ENCODE measurements around the gene SLC2A1.

The SLC2A1 gene

DNA sequence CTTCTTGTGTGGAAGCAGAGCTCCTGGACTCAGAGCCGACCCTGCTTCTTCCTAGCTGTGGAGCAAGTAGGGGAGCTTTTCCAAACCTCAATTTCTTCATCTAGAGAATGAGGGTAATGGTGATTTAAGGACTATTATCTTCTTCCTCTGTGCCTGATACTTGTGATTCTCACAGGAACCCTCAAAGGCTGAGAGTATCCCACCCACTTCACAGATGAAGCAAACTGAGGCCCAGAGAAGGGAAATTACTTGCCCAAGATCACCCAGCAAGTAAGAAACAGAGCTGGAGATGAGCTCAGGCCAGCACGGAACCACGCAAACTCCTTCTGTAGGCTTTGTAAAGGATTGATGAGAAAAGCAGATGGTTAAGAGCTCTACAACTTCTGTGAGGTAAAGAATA is 15.1 kb upstream of the SLC2A1 start:
- no peak for TF ChIP-seq POLR2A (IDR thresholded peaks at IDR 0.05; ENCODE audit: low read depth, low read length)
- DNase-seq (ENCODE audit: insufficient read length, low spot score) (no peak), FAIRE-seq (no peak)

DNA sequence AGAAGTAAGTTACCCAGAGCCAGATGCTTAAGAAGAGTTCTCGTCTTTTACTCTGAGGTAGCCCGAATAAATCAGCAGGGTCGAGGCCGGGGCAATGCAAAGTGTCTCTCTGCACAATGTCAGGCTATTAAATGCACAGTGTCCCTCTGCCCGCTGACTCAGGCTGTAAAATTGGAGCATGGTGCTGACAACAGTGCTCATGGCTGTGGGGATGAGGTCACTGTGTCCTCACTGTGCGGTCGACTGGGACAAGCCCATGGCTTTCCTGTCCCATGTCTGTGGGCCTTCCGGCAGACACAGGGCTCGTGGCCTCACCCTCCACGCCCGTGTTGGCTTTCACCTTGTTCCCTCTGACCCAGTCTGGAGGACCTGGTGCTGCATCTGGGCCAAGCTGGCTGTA is 14.6 kb upstream of the SLC2A1 start:
- no peak for TF ChIP-seq POLR2A (IDR thresholded peaks at IDR 0.05; ENCODE audit: low read depth, low read length)

DNA sequence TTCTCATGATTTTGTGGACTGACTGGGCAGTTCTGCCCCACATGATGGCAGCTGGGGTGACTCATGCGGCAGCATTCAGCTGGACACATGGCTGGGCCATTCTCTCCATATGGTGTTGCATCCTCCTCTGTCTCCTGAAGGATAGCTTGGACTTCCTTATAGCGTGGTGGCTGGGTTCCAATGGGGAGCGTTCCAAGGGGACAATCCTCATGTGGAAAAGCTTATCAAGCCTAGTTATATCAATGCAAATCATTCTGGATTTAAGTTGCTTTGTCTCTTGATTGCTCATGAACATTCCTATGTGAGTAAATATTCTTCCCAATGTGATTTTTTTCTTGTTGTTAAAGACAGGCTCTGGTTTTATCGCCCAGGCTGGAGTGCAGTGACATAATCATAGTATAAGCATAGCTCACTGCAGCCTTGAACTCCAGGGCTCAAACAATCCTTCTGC is 13.2 kb upstream of the SLC2A1 start:
- DNase-seq (ENCODE audit: insufficient read length, low spot score) (peak; percentile 74), FAIRE-seq (peak; percentile 30)
- no peak for TF ChIP-seq POLR2A (IDR thresholded peaks at IDR 0.05; ENCODE audit: low read depth, low read length)

More for the DNA sequence above, 14.6 kb upstream of the SLC2A1 start:
- DNase-seq (ENCODE audit: insufficient read length, low spot score) (no peak), FAIRE-seq (no peak)

DNA sequence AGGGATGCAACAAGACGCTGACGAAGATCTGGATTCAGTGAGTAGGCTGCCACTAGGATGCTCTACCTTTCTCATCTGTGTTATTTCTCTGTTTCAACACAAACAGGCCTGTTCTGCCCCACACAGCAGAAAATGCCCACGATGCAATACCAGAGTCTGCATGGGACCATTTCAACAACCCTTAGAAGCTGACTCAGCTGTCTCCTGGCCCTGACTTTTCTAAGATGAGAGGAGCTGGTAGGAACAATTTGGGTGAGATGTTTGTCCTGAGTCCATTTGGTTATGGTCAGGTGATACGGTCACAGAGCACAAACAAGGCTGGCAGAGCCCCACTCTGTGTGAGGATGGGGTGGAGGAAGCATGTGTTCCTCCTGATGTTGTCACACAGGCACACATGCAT is 11.5 kb upstream of the SLC2A1 start:
- no peak for TF ChIP-seq POLR2A (IDR thresholded peaks at IDR 0.05; ENCODE audit: low read depth, low read length)
- no peak for FAIRE-seq
- no peak for DNase-seq (ENCODE audit: insufficient read length, low spot score)

DNA sequence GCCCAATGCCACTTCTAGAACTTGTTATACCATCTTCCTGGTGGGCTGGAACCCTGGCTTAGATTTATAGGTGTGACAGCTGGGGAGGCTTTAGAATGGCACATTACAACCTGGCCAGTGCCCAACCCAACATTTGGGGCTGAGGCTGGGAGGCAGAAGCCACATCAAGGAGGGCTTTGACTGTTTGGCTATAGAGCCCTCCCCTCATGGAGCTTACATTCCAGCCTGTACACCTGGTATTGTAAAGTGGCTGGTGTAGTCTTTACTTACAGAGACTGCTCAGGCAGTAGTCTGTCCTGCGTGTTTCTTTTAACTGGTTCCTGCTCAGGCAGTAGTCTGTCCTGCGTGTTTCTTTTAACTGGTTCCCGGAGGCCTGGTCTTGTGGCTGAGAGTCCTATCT is 10.0 kb upstream of the SLC2A1 start:
- DNase-seq (ENCODE audit: insufficient read length, low spot score) (no peak), FAIRE-seq (no peak)
- TF ChIP-seq POLR2A (IDR thresholded peaks at IDR 0.05; ENCODE audit: low read depth, low read length) = no peak

DNA sequence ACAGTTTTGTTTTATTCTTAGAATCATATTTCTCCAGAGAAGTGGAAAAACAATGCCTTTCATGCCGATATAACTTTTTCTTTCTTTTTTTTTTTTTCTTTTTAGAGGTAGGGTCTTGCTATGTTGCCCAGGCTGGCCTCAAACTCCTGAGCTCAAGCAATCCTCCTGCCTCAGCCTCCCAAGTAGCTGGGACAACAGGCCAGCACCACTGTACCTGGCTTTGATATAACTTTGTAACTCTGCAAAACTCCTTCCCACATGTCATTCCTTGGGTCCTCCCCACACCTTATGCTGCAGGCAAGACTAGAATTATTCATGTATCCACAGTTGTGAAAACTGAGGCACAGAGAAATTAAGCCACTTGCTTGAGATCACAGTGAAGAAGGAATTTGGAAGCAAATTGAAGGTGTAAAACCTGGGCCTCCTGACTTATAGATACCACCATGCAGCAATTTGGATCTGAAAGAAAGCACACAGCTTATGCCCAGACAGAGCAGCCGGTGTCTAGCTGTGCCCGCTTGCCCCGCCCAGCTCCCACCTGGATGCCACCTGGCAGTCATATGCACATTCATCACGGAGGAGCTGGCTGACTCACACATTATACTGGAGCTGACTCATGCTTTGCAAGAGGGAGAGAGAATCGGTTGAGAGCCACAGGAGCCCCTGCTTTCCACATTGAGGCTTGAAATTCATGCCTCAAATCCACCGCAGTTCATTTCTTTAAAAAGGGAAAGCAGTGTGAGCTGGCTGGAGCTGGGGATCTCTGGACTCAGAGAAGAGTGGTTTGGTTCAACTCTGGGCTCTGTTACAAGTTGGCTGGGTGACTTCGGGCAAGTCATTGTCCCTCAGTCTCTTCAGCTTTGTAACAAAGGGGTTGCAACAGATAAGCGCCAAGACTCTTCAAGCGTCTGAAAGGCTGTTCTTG is 8.3 kb upstream of the SLC2A1 start:
- peak; percentile 86 for FAIRE-seq
- DNase-seq (ENCODE audit: insufficient read length, low spot score) = peak; percentile 88
- no peak for TF ChIP-seq POLR2A (IDR thresholded peaks at IDR 0.05; ENCODE audit: low read depth, low read length)

DNA sequence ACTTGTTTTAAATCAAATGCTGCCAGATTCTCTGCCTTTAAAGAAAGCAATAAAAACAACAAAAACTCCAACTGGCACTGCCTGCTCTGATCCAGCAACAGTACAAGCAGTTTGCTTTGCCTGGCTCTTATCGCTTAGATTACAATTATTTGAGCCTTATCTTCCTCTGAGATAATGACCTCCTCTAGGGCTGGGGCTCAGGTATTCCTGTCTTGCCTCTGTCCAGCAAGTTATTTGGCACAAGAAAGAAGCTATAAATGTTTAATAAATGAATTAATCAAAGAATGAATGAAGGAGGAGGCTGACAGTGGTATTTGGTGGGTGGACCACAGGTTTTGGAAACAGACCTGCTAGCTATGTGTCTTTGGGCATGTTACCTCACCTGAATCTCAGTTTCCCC is 6.7 kb upstream of the SLC2A1 start:
- TF ChIP-seq POLR2A (IDR thresholded peaks at IDR 0.05; ENCODE audit: low read depth, low read length) = no peak
- no peak for FAIRE-seq
- DNase-seq (ENCODE audit: insufficient read length, low spot score) = no peak

DNA sequence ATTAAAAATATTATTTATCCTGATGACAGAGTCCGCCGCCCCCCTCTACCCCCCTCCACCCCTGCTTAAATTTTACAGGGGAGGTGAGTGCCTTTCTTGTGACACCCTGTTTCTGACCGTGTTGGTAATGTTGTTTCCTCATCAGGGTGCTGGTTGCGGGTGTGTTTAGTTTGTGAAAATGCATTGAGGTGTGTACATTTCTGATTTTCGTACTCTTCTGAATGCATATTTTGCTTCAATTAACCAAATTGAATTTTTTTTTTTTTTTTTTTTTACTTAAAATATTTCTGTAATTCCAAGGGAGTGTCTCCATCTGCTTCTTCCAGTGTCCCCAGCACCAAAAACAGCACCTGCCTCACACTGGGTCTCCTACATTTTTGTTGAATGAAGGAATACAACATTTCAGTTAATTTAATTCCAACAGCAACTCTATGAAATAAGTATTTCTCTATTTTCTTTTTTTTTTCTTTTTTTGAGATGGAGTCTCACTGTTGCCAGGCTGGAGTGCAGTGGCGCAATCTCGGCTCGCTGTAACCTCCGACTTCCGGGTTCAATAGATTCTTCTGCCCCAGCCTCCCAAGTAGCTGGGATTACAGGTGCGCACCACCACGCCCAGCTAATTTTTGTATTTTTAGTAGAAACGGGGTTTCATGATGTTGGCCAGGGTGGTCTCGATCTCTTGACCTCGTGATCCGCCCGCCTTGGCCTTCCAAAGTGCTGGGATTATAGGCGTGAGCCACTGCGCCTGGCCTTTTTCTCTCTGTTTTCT is 5.6 kb upstream of the SLC2A1 start:
- no peak for FAIRE-seq
- no peak for DNase-seq (ENCODE audit: insufficient read length, low spot score)
- TF ChIP-seq POLR2A (IDR thresholded peaks at IDR 0.05; ENCODE audit: low read depth, low read length) = no peak

DNA sequence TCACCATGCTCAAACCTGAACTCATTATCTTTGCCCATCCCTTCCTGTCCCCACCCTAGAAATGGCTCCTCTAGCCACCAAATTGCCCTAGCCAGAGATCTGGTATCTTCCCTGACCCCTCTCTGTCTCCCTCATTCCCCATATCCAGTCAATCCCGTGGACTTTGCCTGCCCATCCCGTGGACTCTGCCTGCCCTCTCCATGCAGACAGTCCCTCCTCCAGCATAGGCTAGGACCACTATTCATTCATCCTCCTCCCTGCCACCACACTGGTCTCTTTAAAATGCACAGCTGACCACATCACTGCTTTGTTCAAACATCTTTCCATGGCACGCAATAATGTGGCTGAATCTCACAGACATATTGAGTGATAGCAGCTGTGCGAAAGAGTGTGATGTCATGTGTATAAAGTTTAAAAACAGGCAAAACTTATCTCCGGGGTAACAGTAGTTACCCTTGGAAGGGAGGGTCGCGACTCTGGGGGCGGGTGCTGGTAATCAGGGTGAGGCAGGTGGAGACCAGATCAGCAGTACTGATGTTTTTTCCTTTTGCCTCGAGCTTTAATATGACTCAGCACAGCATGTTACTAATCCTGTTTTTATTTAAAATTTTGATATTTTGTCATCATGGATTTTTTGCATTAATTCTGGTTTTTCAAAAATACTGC is 4.8 kb upstream of the SLC2A1 start:
- no peak for TF ChIP-seq POLR2A (IDR thresholded peaks at IDR 0.05; ENCODE audit: low read depth, low read length)
- no peak for FAIRE-seq
- no peak for DNase-seq (ENCODE audit: insufficient read length, low spot score)

DNA sequence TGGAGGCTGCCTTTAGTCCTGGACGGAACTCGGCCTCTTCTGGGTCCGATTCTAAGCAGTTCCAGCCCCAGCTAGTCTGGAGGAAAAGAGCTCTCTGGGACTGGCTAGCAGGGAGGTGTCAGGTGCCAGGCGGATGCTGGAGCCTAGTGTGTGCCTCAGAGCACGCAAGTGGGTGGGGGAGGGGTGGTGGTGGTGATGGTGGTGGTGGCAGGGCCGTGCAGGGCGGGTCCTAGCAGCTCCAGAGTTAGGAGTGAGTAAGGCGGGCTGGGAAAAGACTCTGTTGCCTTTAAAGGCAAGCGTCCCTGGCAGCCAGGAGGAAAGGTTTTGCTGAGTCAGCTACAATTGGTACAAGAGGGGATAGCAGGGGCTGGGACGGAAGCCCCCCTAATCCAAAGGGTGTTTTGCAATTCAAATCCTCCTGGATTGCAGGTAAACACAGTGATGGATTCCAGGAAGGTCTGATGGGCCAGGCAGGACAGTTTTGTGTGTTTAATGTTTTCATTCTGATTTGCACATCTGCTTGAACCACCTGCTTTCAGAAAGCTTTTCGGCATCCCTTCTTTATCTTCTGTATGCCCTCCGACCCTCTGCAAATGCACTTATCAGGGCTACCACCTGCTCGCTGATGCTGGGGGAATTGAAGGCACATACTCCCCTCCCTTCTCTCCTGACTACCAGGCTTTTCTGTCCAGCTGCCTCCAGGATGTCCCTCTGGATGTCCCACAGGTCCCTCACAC is 4.1 kb upstream of the SLC2A1 start:
- no peak for TF ChIP-seq POLR2A (IDR thresholded peaks at IDR 0.05; ENCODE audit: low read depth, low read length)
- DNase-seq (ENCODE audit: insufficient read length, low spot score) = no peak
- no peak for FAIRE-seq

DNA sequence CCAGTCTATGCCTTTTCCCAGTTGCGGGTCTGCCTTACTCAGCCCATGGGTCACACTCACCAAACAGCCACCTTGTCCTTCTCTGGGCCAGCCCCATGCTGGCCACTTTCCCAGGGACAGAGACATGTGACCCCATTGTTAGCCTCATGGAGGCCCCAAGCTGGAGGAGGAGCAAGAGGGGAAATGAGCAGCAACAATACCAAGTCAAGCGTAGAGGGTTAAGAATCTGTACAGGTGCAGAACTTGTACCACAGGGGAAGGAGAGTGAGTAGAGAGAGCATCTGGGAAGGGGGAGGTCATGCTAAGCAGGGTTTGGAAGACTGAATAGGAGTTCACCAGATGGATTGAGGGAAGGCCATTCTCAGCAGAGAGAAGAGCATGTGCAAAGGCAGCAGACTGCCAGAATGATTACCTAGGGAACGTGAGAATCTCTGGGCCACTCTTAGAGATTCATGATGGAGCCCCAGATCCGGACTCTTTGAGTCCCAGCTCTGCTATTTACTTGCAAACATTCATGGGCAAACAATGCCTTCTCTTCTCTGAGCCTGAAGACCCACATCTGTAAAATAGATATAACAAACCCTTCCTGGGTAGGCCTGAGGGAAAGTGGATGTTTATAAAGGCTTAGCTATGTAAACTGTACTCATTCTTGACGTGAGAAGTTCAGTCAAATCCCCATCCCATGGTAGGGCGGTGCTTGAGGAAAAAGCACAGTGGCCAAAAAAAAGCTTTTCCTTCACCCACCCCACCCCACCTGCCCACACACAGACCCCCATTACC is 2.8 kb upstream of the SLC2A1 start:
- DNase-seq (ENCODE audit: insufficient read length, low spot score) = no peak
- FAIRE-seq = no peak
- no peak for TF ChIP-seq POLR2A (IDR thresholded peaks at IDR 0.05; ENCODE audit: low read depth, low read length)

DNA sequence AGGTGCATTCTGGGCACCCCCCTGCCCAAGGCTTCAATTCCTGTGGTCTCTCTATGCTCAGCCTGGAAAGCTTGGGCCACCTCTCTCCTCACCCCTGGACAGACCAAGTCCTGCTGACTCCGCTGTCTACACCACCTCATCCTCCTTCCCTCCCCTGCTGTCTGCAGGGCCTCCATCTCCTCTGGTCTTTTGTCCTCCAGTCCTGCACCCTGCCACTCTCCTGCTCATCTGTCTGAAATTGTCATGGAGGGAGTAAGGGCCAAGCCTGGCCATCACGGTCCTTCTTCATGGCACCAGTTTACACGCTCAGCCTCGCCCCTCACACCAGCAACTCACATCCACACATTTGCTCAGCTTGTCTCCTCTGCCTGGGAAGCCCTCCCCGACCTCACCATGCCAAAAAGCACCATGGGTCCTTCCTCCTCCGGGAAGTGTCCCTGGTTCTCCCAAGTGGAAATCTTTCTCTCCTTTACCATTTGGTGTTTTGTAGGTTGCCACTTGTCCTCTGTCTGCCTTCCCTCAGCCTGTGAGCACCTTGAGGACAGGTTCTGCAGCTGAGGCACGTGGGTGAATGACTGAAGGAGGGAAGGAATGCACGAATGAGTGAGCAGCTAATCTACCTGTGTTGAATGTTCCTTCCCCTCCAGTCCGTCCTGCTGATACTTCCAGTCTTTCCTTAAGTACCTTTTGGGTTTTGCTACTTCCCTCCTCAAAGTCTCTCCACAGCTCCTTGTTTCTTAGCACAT is 2.1 kb upstream of the SLC2A1 start:
- no peak for DNase-seq (ENCODE audit: insufficient read length, low spot score)
- no peak for TF ChIP-seq POLR2A (IDR thresholded peaks at IDR 0.05; ENCODE audit: low read depth, low read length)
- FAIRE-seq = no peak
